Suprapubic skin (tissue), 4 donors: ENCODE results near the gene IQCE. TPM values are rescaled to one million over a fixed set of nuclear protein-coding genes. Genes with fewer than 3 reads are reported as not detected.

ENCODE experiments used
- DNase-seq, 2 donors: peaks; one replicate each; pipeline ENCODE4 v3.0.0-alpha.2; 2019; ENCODE audit warnings: low spot score in 2 of 2
- H3K27ac ChIP-seq: fragments of 200-600 bp; sonication (generic); one replicate; pipeline ENCODE4 v1.5.1; 2019
- H3K27me3 ChIP-seq: fragments of 200-600 bp; sonication (generic); one replicate; pipeline ENCODE4 v1.5.1; 2019
- H3K36me3 ChIP-seq: fragments of 200-600 bp; sonication (generic); one replicate; pipeline ENCODE4 v1.5.1; 2019
- H3K4me1 ChIP-seq: fragments of 200-600 bp; sonication (generic); one replicate; pipeline ENCODE4 v1.5.1; 2019
- H3K4me3 ChIP-seq: fragments of 200-600 bp; sonication (generic); one replicate; pipeline ENCODE4 v1.5.1; 2019; ENCODE audit warnings: mild to moderate bottlenecking
- H3K9me3 ChIP-seq: fragments of 200-600 bp; sonication (generic); one replicate; pipeline ENCODE4 v1.5.1; 2019
- CTCF ChIP-seq, 2 donors: fragments of 200-600 bp in 1 of 2; fragments of 450-650 bp in 1 of 2; sonication (generic) in 1 of 2; IDR thresholded peaks; one replicate each; pipeline ENCODE4 v1.5.1; 2016 to 2019; ENCODE audit warnings: antibody characterized with exemption in 2 of 2, mild to moderate bottlenecking in 1 of 2, moderate library complexity in 1 of 2
- EP300 ChIP-seq: sonication (generic); formaldehyde crosslinking; IDR thresholded peaks from one replicate; pipeline ENCODE4 v1.6.1; 2017; ENCODE audit warnings: antibody characterized with exemption
- POLR2A ChIP-seq, 2 donors: fragments of 450-650 bp; IDR thresholded peaks; one replicate each; pipeline ENCODE4 v1.6.1; 2017; ENCODE audit warnings: antibody characterized with exemption in 2 of 2, mild to moderate bottlenecking in 2 of 2, moderate library complexity in 2 of 2
- POLR2AphosphoS5 ChIP-seq, 3 donors: sonication (generic); formaldehyde crosslinking; IDR thresholded peaks; one replicate each; pipeline ENCODE4 v1.6.1; 2017; ENCODE audit warnings: antibody characterized with exemption in 3 of 3
- WGBS: methylation state at CpG from one replicate; pipeline ENCODE4 v1.1.5; 2018; 5-methylcytosine and 5-hydroxymethylcytosine counted together
- total RNA-seq, 4 donors: library from RNA; depleted of rRNA; stranded (reverse); fragments of >200 nt; gene quantifications; one replicate each; pipeline ENCODE4 v1.1.0, GENCODE V29; 2016

Gene IQCE
- total RNA-seq, 4 donors from 2014 or later, result 10.1 to 18.8 (median 15.7) TPM

GRCh38 chr7:2624293-2624886 lies 65.6 kb downstream of the IQCE start:
- Histone ChIP-seq H3K36me3 (no peaks in the 10 kb centered on the region), H3K4me1 (peaks cover 17% of the 10 kb centered on the region), H3K27ac (no peak overlapping the region), H3K27me3 (no peaks in the 10 kb centered on the region), H3K4me3 (no peak overlapping the region), H3K9me3 (no peaks in the 10 kb centered on the region)
- peak in 1 of 2 donors; percentile 57 for DNase-seq
- TF ChIP-seq CTCF (IDR thresholded peaks at IDR 0.05), result no peak
- no peak for TF ChIP-seq POLR2AphosphoS5 (IDR thresholded peaks at IDR 0.05)
- no peak for TF ChIP-seq POLR2A (IDR thresholded peaks at IDR 0.05)
- TF ChIP-seq EP300, result no peak
- 63% methylated on average over 15 of the region's 18 CpGs for WGBS

- H3K27me3 ChIP-seq, result no peaks in the 10 kb centered on the region
- no peaks in the 10 kb centered on the region for H3K36me3 ChIP-seq
- peaks cover 29% of the 10 kb centered on the region for H3K4me1 ChIP-seq
- no peak for TF ChIP-seq CTCF (IDR thresholded peaks at IDR 0.05)
- TF ChIP-seq POLR2A (IDR thresholded peaks at IDR 0.05), result no peak
- TF ChIP-seq EP300, result no peak
- TF ChIP-seq POLR2AphosphoS5 (IDR thresholded peaks at IDR 0.05), result no peak
- WGBS, result 62% methylated on average over 15 of the region's 20 CpGs
- H3K9me3 ChIP-seq, result no peaks in the 10 kb centered on the region
- no peak overlapping the region for H3K4me3 ChIP-seq
- no peak overlapping the region for H3K27ac ChIP-seq
- peak in 1 of 2 donors; percentile 62 for DNase-seq
Observed at GRCh38 chr7:2626498-2627117, 67.8 kb downstream of the IQCE start.

GRCh38 chr7:2627258-2628129 lies 68.7 kb downstream of the IQCE start:
- 84% methylated on average over 9 of the region's 9 CpGs for WGBS
- Histone ChIP-seq H3K27me3 (no peaks in the 10 kb centered on the region), H3K36me3 (no peaks in the 10 kb centered on the region), H3K27ac (no peak overlapping the region), H3K4me3 (no peak overlapping the region), H3K4me1 (peaks cover 34% of the 10 kb centered on the region), H3K9me3 (no peaks in the 10 kb centered on the region)
- no peak for DNase-seq
- TF ChIP-seq EP300 (no peak), CTCF (IDR thresholded peaks at IDR 0.05) (no peak), POLR2A (IDR thresholded peaks at IDR 0.05) (no peak), POLR2AphosphoS5 (IDR thresholded peaks at IDR 0.05) (no peak)

- TF ChIP-seq POLR2AphosphoS5 (IDR thresholded peaks at IDR 0.05), result no peak
- TF ChIP-seq EP300, result no peak
- TF ChIP-seq POLR2A (IDR thresholded peaks at IDR 0.05), result no peak
- no peak for TF ChIP-seq CTCF (IDR thresholded peaks at IDR 0.05)
- H3K4me1 ChIP-seq, result peaks cover 35% of the 10 kb centered on the region
Observed at GRCh38 chr7:2628130-2628482, 69.3 kb downstream of the IQCE start.

GRCh38 chr7:2628891-2629290 lies 70.1 kb downstream of the IQCE start:
- Histone ChIP-seq H3K9me3 (no peaks in the 10 kb centered on the region), H3K27me3 (no peaks in the 10 kb centered on the region), H3K36me3 (no peaks in the 10 kb centered on the region), H3K4me1 (peaks cover 36% of the 10 kb centered on the region), H3K27ac (no peak overlapping the region), H3K4me3 (no peak overlapping the region)
- 98% methylated on average over 4 of the region's 7 CpGs for WGBS
- no peak for TF ChIP-seq POLR2AphosphoS5 (IDR thresholded peaks at IDR 0.05)
- TF ChIP-seq POLR2A (IDR thresholded peaks at IDR 0.05), result no peak
- TF ChIP-seq CTCF (IDR thresholded peaks at IDR 0.05), result no peak
- no peak for TF ChIP-seq EP300
- DNase-seq, result no peak

More at GRCh38 chr7:2628130-2628482, 69.3 kb downstream of the IQCE start:
- H3K27me3 ChIP-seq, result no peaks in the 10 kb centered on the region
- no peak overlapping the region for H3K27ac ChIP-seq
- no peaks in the 10 kb centered on the region for H3K9me3 ChIP-seq
- WGBS, result 75% methylated on average over 9 of the region's 12 CpGs
- no peak overlapping the region for H3K4me3 ChIP-seq
- no peaks in the 10 kb centered on the region for H3K36me3 ChIP-seq
- no peak for DNase-seq
